HEK293 (cell line): ENCODE results near the gene USP36.

ENCODE experiments used
- CTCF ChIA-PET: fragments of 350-600 bp; formaldehyde crosslinking; extraction: SDS; loops from one replicate; lab custom pipeline; 2021; ENCODE audit warnings: antibody characterized with exemption; lab: Yijun Ruan, JAX
- POLR2A ChIA-PET: fragments of 300-600 bp; formaldehyde crosslinking; extraction: SDS; loops from one replicate; lab custom pipeline; 2020; ENCODE audit warnings: antibody characterized with exemption, inconsistent platforms; lab: Yijun Ruan, JAX
- H3K27ac ChIP-seq: fragments of 200-500 bp; sonication (Bioruptor generic); 2 replicates; pipeline ENCODE4 v1.5.1; 2014; ENCODE audit warnings: low read depth, low read length, control low read depth, inconsistent platforms; ENCODE audit errors: extremely low read depth
- H3K36me3 ChIP-seq, 2 experiments: fragments of 200-500 bp in 1 of 2; sonication (Bioruptor generic) in 1 of 2; 1 replicate in 1 of 2; 2 replicates in 1 of 2; pipeline ENCODE4 v1.5.1; 2014 to 2017; ENCODE audit warnings: inconsistent platforms in 2 of 2, low read length in 2 of 2; ENCODE audit not compliant: control insufficient read depth in 2 of 2, insufficient read depth in 1 of 2
- H3K4me1 ChIP-seq: fragments of 200-500 bp; sonication (Bioruptor generic); 2 replicates; pipeline ENCODE4 v1.5.1; 2014; ENCODE audit warnings: mild to moderate bottlenecking, low read length, inconsistent platforms; ENCODE audit not compliant: control insufficient read depth, insufficient read depth
- H3K4me3 ChIP-seq: 2 replicates; pipeline ENCODE4 v1.5.1; 2011; ENCODE audit warnings: low read depth, mild to moderate bottlenecking, control low read depth, low read length, moderate library complexity
- H3K9me3 ChIP-seq: fragments of 200-500 bp; sonication (Bioruptor generic); 2 replicates; pipeline ENCODE4 v1.5.1; 2014; ENCODE audit warnings: low read depth, low read length, inconsistent platforms; ENCODE audit not compliant: control insufficient read depth, insufficient read depth
- HOXD13 ChIP-seq: sonication (generic); formaldehyde crosslinking; IDR thresholded peaks from 2 replicates; pipeline ENCODE4 v1.8.0; 2022; ENCODE audit warnings: missing genetic modification reagents, borderline replicate concordance
- TRIM28 ChIP-seq: IDR thresholded peaks from 2 replicates; pipeline ENCODE4 v1.6.1; 2011; ENCODE audit warnings: low read length, control low read depth, borderline replicate concordance
- ZBTB8A ChIP-seq: fragments of 450-650 bp; formaldehyde crosslinking; IDR thresholded peaks from 2 replicates; pipeline ENCODE4 v1.5.1; 2016; ENCODE audit warnings: missing biosample characterization, missing genetic modification characterization
- ZFP41 ChIP-seq: fragments of 450-650 bp; formaldehyde crosslinking; IDR thresholded peaks from 2 replicates; pipeline ENCODE4 v1.5.1; 2016; ENCODE audit warnings: missing biosample characterization, missing genetic modification characterization, borderline replicate concordance
- ZNF146 ChIP-seq: fragments of 450-650 bp; formaldehyde crosslinking; IDR thresholded peaks from 2 replicates; pipeline ENCODE4 v1.5.1; 2016; ENCODE audit warnings: missing biosample characterization, missing genetic modification characterization
- ZNF24 ChIP-seq: fragments of 450-650 bp; formaldehyde crosslinking; IDR thresholded peaks from 2 replicates; pipeline ENCODE4 v1.5.1; 2016; ENCODE audit warnings: missing biosample characterization, missing genetic modification characterization
- ZNF354C ChIP-seq: fragments of 450-650 bp; formaldehyde crosslinking; IDR thresholded peaks from 2 replicates; pipeline ENCODE4 v1.5.1; 2016; ENCODE audit warnings: missing biosample characterization, missing genetic modification characterization, low read depth, borderline replicate concordance
- ZNF394 ChIP-seq: fragments of 450-650 bp; formaldehyde crosslinking; IDR thresholded peaks from 2 replicates; pipeline ENCODE4 v1.5.1; 2016; ENCODE audit warnings: missing biosample characterization, missing genetic modification characterization, mild to moderate bottlenecking, moderate library complexity, borderline replicate concordance
- ZNF433 ChIP-seq: fragments of 450-650 bp; formaldehyde crosslinking; IDR thresholded peaks from 2 replicates; pipeline ENCODE4 v1.5.1; 2016; ENCODE audit warnings: missing biosample characterization, missing genetic modification characterization, low read depth
- ZNF473 ChIP-seq: fragments of 450-650 bp; formaldehyde crosslinking; IDR thresholded peaks from 2 replicates; pipeline ENCODE4 v1.5.1; 2017; ENCODE audit warnings: missing biosample characterization, missing genetic modification characterization
- ZNF529 ChIP-seq: fragments of 450-650 bp; formaldehyde crosslinking; IDR thresholded peaks from 2 replicates; pipeline ENCODE4 v1.5.1; 2017; ENCODE audit warnings: missing genetic modification characterization, missing biosample characterization; ENCODE audit not compliant: insufficient replicate concordance
- ZNF558 ChIP-seq: fragments of 450-650 bp; formaldehyde crosslinking; IDR thresholded peaks from 2 replicates; pipeline ENCODE4 v1.5.1; 2016; ENCODE audit warnings: missing biosample characterization, missing genetic modification characterization
- ZNF571 ChIP-seq: fragments of 450-650 bp; formaldehyde crosslinking; IDR thresholded peaks from 2 replicates; pipeline ENCODE4 v1.5.0; 2017; ENCODE audit warnings: missing biosample characterization, missing genetic modification characterization
- ZNF610 ChIP-seq: fragments of 450-650 bp; formaldehyde crosslinking; IDR thresholded peaks from 2 replicates; pipeline ENCODE4 v1.5.1; 2016; ENCODE audit warnings: missing biosample characterization, missing genetic modification characterization, borderline replicate concordance
- ZNF623 ChIP-seq: fragments of 450-650 bp; formaldehyde crosslinking; IDR thresholded peaks from 2 replicates; pipeline ENCODE4 v1.5.1; 2016; ENCODE audit warnings: missing biosample characterization, missing genetic modification characterization
- ZNF664 ChIP-seq: fragments of 450-650 bp; formaldehyde crosslinking; IDR thresholded peaks from 2 replicates; pipeline ENCODE4 v1.5.1; 2016; ENCODE audit warnings: missing biosample characterization, missing genetic modification characterization
- ZNF707 ChIP-seq: fragments of 450-650 bp; formaldehyde crosslinking; IDR thresholded peaks from 2 replicates; pipeline ENCODE4 v1.5.1; 2016; ENCODE audit warnings: missing biosample characterization, missing genetic modification characterization
- ZNF785 ChIP-seq: fragments of 450-650 bp; formaldehyde crosslinking; IDR thresholded peaks from 2 replicates; pipeline ENCODE4 v1.5.1; 2016; ENCODE audit warnings: missing biosample characterization, missing genetic modification characterization
- ZNF792 ChIP-seq: fragments of 450-650 bp; formaldehyde crosslinking; IDR thresholded peaks from 2 replicates; pipeline ENCODE4 v1.5.1; 2016; ENCODE audit warnings: missing biosample characterization, missing genetic modification characterization
- TF ChIP-seq, protein P1 (sequence below): fragments of 450-650 bp; formaldehyde crosslinking; IDR thresholded peaks from 2 replicates; pipeline ENCODE4 v1.5.1; 2016; ENCODE audit warnings: missing biosample characterization, missing genetic modification characterization
- TF ChIP-seq, protein P2 (sequence below): fragments of 450-650 bp; formaldehyde crosslinking; IDR thresholded peaks from 2 replicates; pipeline ENCODE4; 2016; ENCODE audit warnings: missing biosample characterization, missing genetic modification characterization

Gene USP36

DNA sequence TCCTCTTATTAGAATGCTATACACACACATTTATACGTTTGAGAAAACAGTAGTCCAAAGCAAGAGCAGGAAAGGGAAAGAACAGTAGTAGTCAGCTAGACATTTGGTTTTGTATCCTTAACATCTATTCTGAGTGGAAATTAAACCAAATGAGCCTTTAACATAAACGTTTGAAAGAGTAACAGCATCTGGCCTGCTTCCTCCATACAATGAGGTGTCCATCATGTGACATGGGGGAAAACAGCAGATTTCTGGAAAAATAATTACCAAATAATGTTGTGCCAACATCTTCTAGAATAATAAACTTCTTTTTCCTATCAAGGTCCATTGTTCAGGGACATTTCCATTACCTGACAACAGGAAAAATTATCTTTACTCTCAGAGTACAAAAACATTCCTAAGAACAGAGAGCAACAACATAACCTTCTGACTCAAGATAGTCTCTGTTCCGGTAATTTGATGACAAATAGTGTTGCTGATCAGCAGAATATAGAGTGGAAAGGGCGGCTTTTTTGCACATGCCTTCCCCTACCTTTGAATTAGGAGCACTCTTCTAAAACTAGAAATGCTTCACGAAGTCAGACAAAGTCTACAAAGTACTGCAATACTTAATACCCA, 78.7 kb downstream of the USP36 start:
- ChIA-PET POLR2A (no interaction called here), CTCF (no interaction called here)
- H3K4me3 ChIP-seq: no peak overlapping the region
- H3K9me3 ChIP-seq: no peaks in the 10 kb centered on the region
- H3K4me1 ChIP-seq: peaks cover 23% of the 10 kb centered on the region
- no peak for TF ChIP-seq ZNF707
- TF ChIP-seq ZNF558 (tag by site-specific recombination): no peak
- no peak for TF ChIP-seq ZNF792
- no peak for TF ChIP-seq ZNF433 (tag by site-specific recombination)
- no peak for TF ChIP-seq ZNF571 (tag by site-specific recombination)
- no peak for TF ChIP-seq ZFP41 (tag by site-specific recombination)
- TF ChIP-seq ZNF354C (tag by site-specific recombination): no peak
- TF ChIP-seq ZNF529 (tag by site-specific recombination): no peak
- TF ChIP-seq, protein P1, sequence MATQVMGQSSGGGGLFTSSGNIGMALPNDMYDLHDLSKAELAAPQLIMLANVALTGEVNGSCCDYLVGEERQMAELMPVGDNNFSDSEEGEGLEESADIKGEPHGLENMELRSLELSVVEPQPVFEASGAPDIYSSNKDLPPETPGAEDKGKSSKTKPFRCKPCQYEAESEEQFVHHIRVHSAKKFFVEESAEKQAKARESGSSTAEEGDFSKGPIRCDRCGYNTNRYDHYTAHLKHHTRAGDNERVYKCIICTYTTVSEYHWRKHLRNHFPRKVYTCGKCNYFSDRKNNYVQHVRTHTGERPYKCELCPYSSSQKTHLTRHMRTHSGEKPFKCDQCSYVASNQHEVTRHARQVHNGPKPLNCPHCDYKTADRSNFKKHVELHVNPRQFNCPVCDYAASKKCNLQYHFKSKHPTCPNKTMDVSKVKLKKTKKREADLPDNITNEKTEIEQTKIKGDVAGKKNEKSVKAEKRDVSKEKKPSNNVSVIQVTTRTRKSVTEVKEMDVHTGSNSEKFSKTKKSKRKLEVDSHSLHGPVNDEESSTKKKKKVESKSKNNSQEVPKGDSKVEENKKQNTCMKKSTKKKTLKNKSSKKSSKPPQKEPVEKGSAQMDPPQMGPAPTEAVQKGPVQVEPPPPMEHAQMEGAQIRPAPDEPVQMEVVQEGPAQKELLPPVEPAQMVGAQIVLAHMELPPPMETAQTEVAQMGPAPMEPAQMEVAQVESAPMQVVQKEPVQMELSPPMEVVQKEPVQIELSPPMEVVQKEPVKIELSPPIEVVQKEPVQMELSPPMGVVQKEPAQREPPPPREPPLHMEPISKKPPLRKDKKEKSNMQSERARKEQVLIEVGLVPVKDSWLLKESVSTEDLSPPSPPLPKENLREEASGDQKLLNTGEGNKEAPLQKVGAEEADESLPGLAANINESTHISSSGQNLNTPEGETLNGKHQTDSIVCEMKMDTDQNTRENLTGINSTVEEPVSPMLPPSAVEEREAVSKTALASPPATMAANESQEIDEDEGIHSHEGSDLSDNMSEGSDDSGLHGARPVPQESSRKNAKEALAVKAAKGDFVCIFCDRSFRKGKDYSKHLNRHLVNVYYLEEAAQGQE (tag by site-specific recombination): no peak
- no peak for TF ChIP-seq ZBTB8A (tag by site-specific recombination)
- TF ChIP-seq HOXD13: no peak
- no peak for TF ChIP-seq ZNF394 (tag by site-specific recombination)
- TF ChIP-seq ZNF146 (tag by site-specific recombination): no peak
- no peak for TF ChIP-seq ZNF24 (tag by site-specific recombination)
- TF ChIP-seq, protein P2, sequence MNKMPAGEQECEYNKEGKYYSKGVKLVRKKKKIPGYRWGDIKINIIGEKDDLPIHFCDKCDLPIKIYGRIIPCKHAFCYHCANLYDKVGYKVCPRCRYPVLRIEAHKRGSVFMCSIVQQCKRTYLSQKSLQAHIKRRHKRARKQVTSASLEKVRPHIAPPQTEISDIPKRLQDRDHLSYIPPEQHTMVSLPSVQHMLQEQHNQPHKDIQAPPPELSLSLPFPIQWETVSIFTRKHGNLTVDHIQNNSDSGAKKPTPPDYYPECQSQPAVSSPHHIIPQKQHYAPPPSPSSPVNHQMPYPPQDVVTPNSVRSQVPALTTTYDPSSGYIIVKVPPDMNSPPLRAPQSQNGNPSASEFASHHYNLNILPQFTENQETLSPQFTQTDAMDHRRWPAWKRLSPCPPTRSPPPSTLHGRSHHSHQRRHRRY: no peak
- TF ChIP-seq ZNF610 (tag by site-specific recombination): no peak
- no peak for TF ChIP-seq ZNF623 (tag by site-specific recombination)
- no peak for TF ChIP-seq ZNF473 (tag by site-specific recombination)
- no peaks in the 10 kb centered on the region for H3K36me3 ChIP-seq
- H3K27ac ChIP-seq: no peak overlapping the region

DNA sequence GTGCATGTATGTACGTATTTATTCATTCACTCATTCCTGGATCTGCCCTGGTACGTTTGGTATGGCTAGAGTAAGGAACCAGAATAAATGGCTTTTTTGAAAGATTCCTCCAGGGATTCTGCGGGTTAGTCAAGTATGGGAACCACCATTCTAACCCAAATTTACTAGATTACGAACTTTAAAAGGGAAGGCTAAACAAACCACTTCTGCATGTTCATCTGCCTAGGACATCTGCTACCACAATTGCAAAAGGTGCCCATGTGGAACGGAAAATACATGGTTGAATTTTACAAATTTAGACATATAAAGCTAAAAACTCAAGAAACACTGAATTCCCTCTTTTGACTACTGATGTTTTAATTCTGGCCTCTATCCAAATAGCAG, 80.7 kb downstream of the USP36 start:
- ChIA-PET POLR2A (no interaction called here), CTCF (interaction anchor here (0.6 kb wide), 1 partner anchor 242 kb away, joined by 4 read pairs; no protein-coding TSS in a partner anchor)
- H3K36me3 ChIP-seq: no peaks in the 10 kb centered on the region
- H3K4me1 ChIP-seq: peaks cover 18% of the 10 kb centered on the region
- no peak for TF ChIP-seq ZNF785 (tag by site-specific recombination)
- TF ChIP-seq TRIM28: no peak
- no peak for TF ChIP-seq ZNF664 (tag by site-specific recombination)
- H3K27ac ChIP-seq: no peak overlapping the region
- no peak overlapping the region for H3K4me3 ChIP-seq
- no peaks in the 10 kb centered on the region for H3K9me3 ChIP-seq
